Measurements from ENCODE around the gene PDK2.

GRCh38 chr17:50150354-50151040, 55.3 kb downstream of the PDK2 start, which contains the start of gene PPP1R9B:
- TF ChIP-seq CTCF (IDR thresholded peaks at IDR 0.05): no peak
- TF ChIP-seq EP300 (IDR thresholded peaks at IDR 0.05): no peak
